HepG2 (cell line): ENCODE results near the gene OPRL1. TPM values are rescaled to one million over a fixed set of nuclear protein-coding genes. Genes with fewer than 3 reads are reported as not detected.

Source experiments
- ATAD3A ChIP-seq: sonication (generic); formaldehyde crosslinking; IDR thresholded peaks from 2 replicates; pipeline ENCODE4 v1.4.0; 2020; ENCODE audit warnings: missing genetic modification reagents
- CC2D1A ChIP-seq: sonication (generic); formaldehyde crosslinking; IDR thresholded peaks from 2 replicates; pipeline ENCODE4 v1.8.1; 2023; ENCODE audit warnings: mild to moderate bottlenecking, missing genetic modification reagents
- CCAR2 ChIP-seq: fragments of 200-400 bp; formaldehyde crosslinking; optimal IDR thresholded peaks from 2 replicates; pipeline ENCODE3; 2018; ENCODE audit warnings: low read depth, mild to moderate bottlenecking, low read length, moderate library complexity
- CEBPG ChIP-seq: IDR thresholded peaks from 2 replicates; pipeline ENCODE4 v1.6.1; 2016
- CENPX ChIP-seq: sonication (generic); formaldehyde crosslinking; IDR thresholded peaks from 2 replicates; pipeline ENCODE4 v1.9.0; 2021; ENCODE audit warnings: mild to moderate bottlenecking, missing genetic modification reagents, moderate library complexity
- ELF1 ChIP-seq: sonication (generic); formaldehyde crosslinking; IDR thresholded peaks from 2 replicates; pipeline ENCODE4 v1.4.0; 2020; ENCODE audit warnings: missing genetic modification reagents
- FLYWCH1 ChIP-seq: sonication (generic); formaldehyde crosslinking; IDR thresholded peaks from 2 replicates; pipeline ENCODE4 v1.8.1; 2023; ENCODE audit warnings: mild to moderate bottlenecking, missing genetic modification reagents
- HDAC2 ChIP-seq: sonication (generic); formaldehyde crosslinking; IDR thresholded peaks from 2 replicates; pipeline ENCODE4 v1.4.0; 2020; ENCODE audit warnings: missing genetic modification reagents
- HOXA3 ChIP-seq: sonication (generic); formaldehyde crosslinking; IDR thresholded peaks from 2 replicates; pipeline ENCODE4 v1.5.0; 2020; ENCODE audit warnings: missing genetic modification reagents
- HOXA5 ChIP-seq: sonication (generic); formaldehyde crosslinking; IDR thresholded peaks from 2 replicates; pipeline ENCODE4 v1.4.0; 2020; ENCODE audit warnings: missing genetic modification reagents
- KLF11 ChIP-seq: IDR thresholded peaks from 2 replicates; pipeline ENCODE4 v1.6.1; 2016; ENCODE audit warnings: missing compliant biosample characterization
- KLF12 ChIP-seq: sonication (generic); formaldehyde crosslinking; IDR thresholded peaks from 2 replicates; pipeline ENCODE4 v1.4.0; 2020; ENCODE audit warnings: missing genetic modification reagents, borderline replicate concordance
- MXD4 ChIP-seq: IDR thresholded peaks from 2 replicates; pipeline ENCODE4 v1.6.1; 2016; ENCODE audit warnings: mild to moderate bottlenecking, missing biosample characterization, missing genetic modification reagents
- RFXANK ChIP-seq: IDR thresholded peaks from 2 replicates; pipeline ENCODE4 v1.6.1; 2016
- SKI ChIP-seq: fragments of 450-650 bp; IDR thresholded peaks from one replicate; pipeline ENCODE4 v1.6.1; 2018; ENCODE audit warnings: mild to moderate bottlenecking; ENCODE audit not compliant: partially characterized antibody
- TCF7 ChIP-seq: sonication (generic); IDR thresholded peaks from 2 replicates; pipeline ENCODE4 v1.6.1; 2016; ENCODE audit warnings: antibody characterized with exemption, low read depth
- WIZ ChIP-seq: sonication (generic); formaldehyde crosslinking; IDR thresholded peaks from 2 replicates; pipeline ENCODE4 v1.5.1; 2020; ENCODE audit warnings: mild to moderate bottlenecking, missing genetic modification reagents
- YY1 ChIP-seq: IDR thresholded peaks from 2 replicates; pipeline ENCODE4 v1.6.1; 2011; ENCODE audit warnings: low read length, low read depth, moderate library complexity, mild to moderate bottlenecking; ENCODE audit not compliant: insufficient read depth, insufficient replicate concordance
- ZBTB21 ChIP-seq: sonication (generic); formaldehyde crosslinking; IDR thresholded peaks from 2 replicates; pipeline ENCODE4 v1.4.0; 2020; ENCODE audit warnings: missing genetic modification reagents
- ZFX ChIP-seq: sonication (generic); formaldehyde crosslinking; IDR thresholded peaks from 2 replicates; pipeline ENCODE4 v1.4.0; 2020; ENCODE audit warnings: mild to moderate bottlenecking, low read depth, missing genetic modification reagents, moderate library complexity
- ZNF121 ChIP-seq: sonication (generic); formaldehyde crosslinking; IDR thresholded peaks from 2 replicates; pipeline ENCODE4 v1.5.0; 2020; ENCODE audit warnings: mild to moderate bottlenecking, missing genetic modification reagents
- ZNF20 ChIP-seq: sonication (generic); formaldehyde crosslinking; IDR thresholded peaks from 2 replicates; pipeline ENCODE4 v1.4.0; 2020; ENCODE audit warnings: mild to moderate bottlenecking, moderate library complexity, missing genetic modification reagents
- ZNF251 ChIP-seq: sonication (generic); formaldehyde crosslinking; IDR thresholded peaks from 2 replicates; pipeline ENCODE4 v1.9.0; 2021; ENCODE audit warnings: mild to moderate bottlenecking, missing genetic modification reagents
- ZNF326 ChIP-seq: sonication (generic); formaldehyde crosslinking; IDR thresholded peaks from 2 replicates; pipeline ENCODE4 v1.4.0; 2020; ENCODE audit warnings: missing genetic modification reagents, borderline replicate concordance
- ZNF543 ChIP-seq: sonication (generic); formaldehyde crosslinking; IDR thresholded peaks from 2 replicates; pipeline ENCODE4 v1.4.0; 2020; ENCODE audit warnings: mild to moderate bottlenecking, missing genetic modification reagents
- ZNF720 ChIP-seq: sonication (generic); formaldehyde crosslinking; IDR thresholded peaks from 2 replicates; pipeline ENCODE4 v1.4.0; 2020; ENCODE audit warnings: missing genetic modification reagents
- ZNF747 ChIP-seq: sonication (generic); formaldehyde crosslinking; IDR thresholded peaks from 2 replicates; pipeline ENCODE4 v1.8.1; 2023; ENCODE audit warnings: missing genetic modification reagents, mild to moderate bottlenecking, borderline replicate concordance
- ZSCAN22 ChIP-seq: sonication (generic); formaldehyde crosslinking; IDR thresholded peaks from 2 replicates; pipeline ENCODE4 v1.4.0; 2020; ENCODE audit warnings: mild to moderate bottlenecking, missing genetic modification reagents
- ZSCAN25 ChIP-seq: sonication (generic); formaldehyde crosslinking; IDR thresholded peaks from 2 replicates; pipeline ENCODE4 v1.8.0; 2022; ENCODE audit warnings: mild to moderate bottlenecking, missing genetic modification reagents
- polyA plus RNA-seq, 8 experiments: library from polyadenylated mRNA; depleted of rRNA in 3 of 8; stranded (reverse) in 7 of 8; unstranded in 1 of 8; fragments of >200 nt; fragmentation: Illumina TruSeq in 4 of 8; extraction: Trizol in 4 of 8; gene quantifications; 2 replicates each; pipeline versions ENCODE4 v1.2.1 to v1.2.3, GENCODE V29; 2011 to 2016; ENCODE audit warnings: low read depth in 4 of 8, missing spikeins in 1 of 8, mixed read lengths in 1 of 8; ENCODE audit not compliant: insufficient read depth in 1 of 8
- total RNA-seq, 5 experiments: library from RNA; depleted of rRNA; stranded (reverse); fragments of >200 nt; fragmentation: Illumina TruSeq; extraction: Trizol; gene quantifications; 2 replicates each; pipeline ENCODE4 v1.2.3, GENCODE V29; 2016; ENCODE audit warnings: low read depth in 1 of 5
- TF ChIP-seq, protein P1 (sequence below): sonication (generic); formaldehyde crosslinking; IDR thresholded peaks from 2 replicates; pipeline ENCODE4 v1.4.0; 2020; ENCODE audit warnings: low read depth, mild to moderate bottlenecking, missing genetic modification reagents
- TF ChIP-seq, protein P2 (sequence below): sonication (generic); formaldehyde crosslinking; IDR thresholded peaks from 2 replicates; pipeline ENCODE4 v1.8.0; 2022; ENCODE audit warnings: missing genetic modification reagents, mild to moderate bottlenecking, moderate library complexity, borderline replicate concordance

OPRL1 gene
- total and polyA plus RNA-seq, 2 of the 13 experiments (the other 11 are each of a cell fraction or from before 2014, with no cell fraction given): 0.35 to 0.71 TPM

DNA sequence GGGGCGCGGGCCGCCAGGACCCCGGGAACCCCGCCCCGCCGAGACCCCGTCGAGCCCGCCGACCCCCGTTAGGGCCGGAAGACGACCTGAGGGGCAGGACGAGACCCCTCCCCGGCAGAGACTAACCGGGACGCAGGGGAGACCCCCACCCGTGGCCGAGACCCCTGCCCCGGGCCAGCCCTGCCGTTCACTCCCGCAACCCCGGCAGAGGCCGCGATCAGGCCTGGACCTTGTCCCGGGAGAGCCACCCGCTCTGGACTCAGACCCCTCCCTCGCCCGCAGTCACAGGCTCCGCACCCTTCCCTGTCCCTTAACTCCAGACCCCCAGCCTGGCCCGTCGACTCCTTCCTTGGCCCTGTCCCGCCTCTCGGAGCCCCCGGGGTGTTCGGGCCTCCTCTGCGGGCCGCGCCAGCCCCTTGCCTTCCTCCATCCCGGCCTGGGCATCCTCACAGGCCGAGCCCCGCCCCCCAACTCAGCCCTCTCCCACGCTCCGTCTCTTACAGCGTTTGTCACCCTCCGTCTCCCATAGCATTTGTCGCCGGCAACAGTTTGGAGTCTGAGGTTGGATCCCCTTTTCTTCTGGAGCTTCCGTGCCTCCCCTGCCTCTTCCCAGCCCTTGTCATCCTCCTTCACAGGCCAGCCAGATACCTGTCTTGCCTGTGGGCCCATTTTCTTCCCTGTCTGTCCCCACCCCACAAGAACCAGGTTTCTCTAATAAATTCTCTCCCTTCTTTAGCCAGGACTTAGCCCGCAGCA is 16.3 kb upstream of the OPRL1 start (continued):
- TF ChIP-seq, protein P1, sequence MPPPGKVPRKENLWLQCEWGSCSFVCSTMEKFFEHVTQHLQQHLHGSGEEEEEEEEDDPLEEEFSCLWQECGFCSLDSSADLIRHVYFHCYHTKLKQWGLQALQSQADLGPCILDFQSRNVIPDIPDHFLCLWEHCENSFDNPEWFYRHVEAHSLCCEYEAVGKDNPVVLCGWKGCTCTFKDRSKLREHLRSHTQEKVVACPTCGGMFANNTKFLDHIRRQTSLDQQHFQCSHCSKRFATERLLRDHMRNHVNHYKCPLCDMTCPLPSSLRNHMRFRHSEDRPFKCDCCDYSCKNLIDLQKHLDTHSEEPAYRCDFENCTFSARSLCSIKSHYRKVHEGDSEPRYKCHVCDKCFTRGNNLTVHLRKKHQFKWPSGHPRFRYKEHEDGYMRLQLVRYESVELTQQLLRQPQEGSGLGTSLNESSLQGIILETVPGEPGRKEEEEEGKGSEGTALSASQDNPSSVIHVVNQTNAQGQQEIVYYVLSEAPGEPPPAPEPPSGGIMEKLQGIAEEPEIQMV (CRISPR knock-in tag): no peak
- TF ChIP-seq ATAD3A (CRISPR knock-in tag) (no peak), TCF7 (no peak), ZNF747 (CRISPR knock-in tag) (no peak), CEBPG (CRISPR knock-in tag) (no peak), SKI (no peak), CC2D1A (CRISPR knock-in tag) (no peak), ZNF326 (CRISPR knock-in tag) (0 out of 2 replicates have a peak, but pooled peaks have one; percentile 47), ZFX (CRISPR knock-in tag) (peak; percentile 69), ZSCAN25 (CRISPR knock-in tag) (0 out of 2 replicates have a peak, but pooled peaks have one; percentile 13), HDAC2 (CRISPR knock-in tag) (no peak), KLF12 (CRISPR knock-in tag) (peak; percentile 63; the same call in 1 of the 2 replicates), ZNF121 (CRISPR knock-in tag) (no peak), KLF11 (CRISPR knock-in tag) (peak; percentile 17; the same call in 1 of the 2 replicates), ZBTB21 (CRISPR knock-in tag) (no peak), CCAR2 (no peak), ELF1 (CRISPR knock-in tag) (peak; percentile 38; the same call in 1 of the 2 replicates), ZNF251 (CRISPR knock-in tag) (no peak), WIZ (no peak), ZNF720 (CRISPR knock-in tag) (0 out of 2 replicates have a peak, but pooled peaks have one; percentile 46), FLYWCH1 (no peak), YY1 (no peak), ZNF20 (CRISPR knock-in tag) (no peak), HOXA5 (CRISPR knock-in tag) (no peak; the same call in none of the 2 replicates), RFXANK (CRISPR knock-in tag) (no peak; the same call in 1 of the 2 replicates), HOXA3 (CRISPR knock-in tag) (no peak), ZSCAN22 (CRISPR knock-in tag) (no peak), MXD4 (peak; percentile 17; the same call in 1 of the 2 replicates), ZNF543 (CRISPR knock-in tag) (no peak), CENPX (no peak)
- TF ChIP-seq, protein P2, sequence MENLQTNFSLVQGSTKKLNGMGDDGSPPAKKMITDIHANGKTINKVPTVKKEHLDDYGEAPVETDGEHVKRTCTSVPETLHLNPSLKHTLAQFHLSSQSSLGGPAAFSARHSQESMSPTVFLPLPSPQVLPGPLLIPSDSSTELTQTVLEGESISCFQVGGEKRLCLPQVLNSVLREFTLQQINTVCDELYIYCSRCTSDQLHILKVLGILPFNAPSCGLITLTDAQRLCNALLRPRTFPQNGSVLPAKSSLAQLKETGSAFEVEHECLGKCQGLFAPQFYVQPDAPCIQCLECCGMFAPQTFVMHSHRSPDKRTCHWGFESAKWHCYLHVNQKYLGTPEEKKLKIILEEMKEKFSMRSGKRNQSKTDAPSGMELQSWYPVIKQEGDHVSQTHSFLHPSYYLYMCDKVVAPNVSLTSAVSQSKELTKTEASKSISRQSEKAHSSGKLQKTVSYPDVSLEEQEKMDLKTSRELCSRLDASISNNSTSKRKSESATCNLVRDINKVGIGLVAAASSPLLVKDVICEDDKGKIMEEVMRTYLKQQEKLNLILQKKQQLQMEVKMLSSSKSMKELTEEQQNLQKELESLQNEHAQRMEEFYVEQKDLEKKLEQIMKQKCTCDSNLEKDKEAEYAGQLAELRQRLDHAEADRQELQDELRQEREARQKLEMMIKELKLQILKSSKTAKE (CRISPR knock-in tag): no peak
